Endothelial cell (in vitro differentiated cells): ENCODE measurements around the gene OPHN1. TPM values are rescaled to one million over a fixed set of nuclear protein-coding genes. Genes with fewer than 3 reads are reported as not detected.
"Not testable (repeated sequence)": the region's sequence is repeated elsewhere in the genome, so short reads cannot be mapped to it uniquely, and the experiment has no call there.

Experiments used
- DNase-seq: peaks from one replicate; pipeline ENCODE4 v3.0.0; 2021; ENCODE audit warnings: low spot score
- H3K27ac Mint-ChIP-seq: one replicate; pipeline ENCODE4 v1.8.0; 2021; ENCODE audit warnings: mixed read lengths, inconsistent platforms; ENCODE audit not compliant: unreplicated experiment
- H3K27me3 Mint-ChIP-seq: one replicate; pipeline ENCODE4 v1.8.0; 2021; ENCODE audit warnings: mild to moderate bottlenecking, moderate library complexity, mixed read lengths, inconsistent platforms; ENCODE audit not compliant: unreplicated experiment
- H3K36me3 Mint-ChIP-seq: one replicate; pipeline ENCODE4 v1.8.0; 2021; ENCODE audit warnings: mild to moderate bottlenecking, low read depth, mixed read lengths, inconsistent platforms; ENCODE audit not compliant: unreplicated experiment
- H3K4me1 Mint-ChIP-seq: one replicate; pipeline ENCODE4 v1.8.0; 2021; ENCODE audit warnings: mild to moderate bottlenecking, mixed read lengths, inconsistent platforms; ENCODE audit not compliant: unreplicated experiment
- H3K4me3 Mint-ChIP-seq: one replicate; pipeline ENCODE4 v1.8.0; 2021; ENCODE audit warnings: mild to moderate bottlenecking, mixed read lengths, inconsistent platforms; ENCODE audit not compliant: unreplicated experiment
- H3K9me3 Mint-ChIP-seq: one replicate; pipeline ENCODE4 v1.8.0; 2021; ENCODE audit warnings: mixed read lengths, inconsistent platforms; ENCODE audit not compliant: unreplicated experiment
- total RNA-seq: library from RNA; stranded (reverse); fragmentation: NEBNext Ultra II Directional; extraction: Animal tissue kit (Norgen Biotek cat#: 25700); gene quantifications from one replicate; pipeline ENCODE4 v1.2.1, GENCODE V29; 2021; ENCODE audit not compliant: unreplicated experiment
- TF ChIP-seq, protein P1 (sequence below): fragments of 200-600 bp; sonication (generic); IDR thresholded peaks from one replicate; pipeline ENCODE4 v1.5.0; 2021; ENCODE audit warnings: antibody characterized with exemption; ENCODE audit not compliant: unreplicated experiment

OPHN1 gene
- total RNA-seq, 1 donor from 2014 or later, result 13.2 TPM

DNA sequence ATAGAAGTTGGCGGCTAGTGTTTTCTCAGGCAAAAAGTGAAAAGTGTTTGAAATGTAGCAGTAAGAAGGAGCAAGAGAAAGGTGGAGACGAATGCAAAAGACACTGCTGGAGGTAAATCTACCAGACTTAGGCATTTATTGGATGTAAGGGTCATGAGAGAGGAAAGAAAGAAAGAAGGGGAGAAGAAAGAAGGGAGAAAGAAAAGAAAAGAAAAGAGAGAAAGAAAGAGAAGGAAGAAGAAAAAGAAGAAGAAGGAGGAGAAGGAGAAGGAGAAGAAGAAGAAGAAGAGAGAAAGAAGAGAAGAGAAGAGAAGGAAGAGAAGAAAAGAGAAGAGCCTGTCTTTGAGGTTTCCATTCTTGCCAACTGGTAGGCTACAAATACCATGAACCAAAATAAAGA lies 31.2 kb downstream of the OPHN1 start:
- Mint-ChIP-seq H3K36me3 (peaks cover 12% of the 10 kb centered on the region), H3K4me1 (peaks cover 9% of the 10 kb centered on the region), H3K27me3 (no peaks in the 10 kb centered on the region), H3K4me3 (no peak overlapping the region), H3K27ac (peak overlapping the region; percentile 54), H3K9me3 (no peaks in the 10 kb centered on the region)
- no peak for DNase-seq
- TF ChIP-seq, protein P1, sequence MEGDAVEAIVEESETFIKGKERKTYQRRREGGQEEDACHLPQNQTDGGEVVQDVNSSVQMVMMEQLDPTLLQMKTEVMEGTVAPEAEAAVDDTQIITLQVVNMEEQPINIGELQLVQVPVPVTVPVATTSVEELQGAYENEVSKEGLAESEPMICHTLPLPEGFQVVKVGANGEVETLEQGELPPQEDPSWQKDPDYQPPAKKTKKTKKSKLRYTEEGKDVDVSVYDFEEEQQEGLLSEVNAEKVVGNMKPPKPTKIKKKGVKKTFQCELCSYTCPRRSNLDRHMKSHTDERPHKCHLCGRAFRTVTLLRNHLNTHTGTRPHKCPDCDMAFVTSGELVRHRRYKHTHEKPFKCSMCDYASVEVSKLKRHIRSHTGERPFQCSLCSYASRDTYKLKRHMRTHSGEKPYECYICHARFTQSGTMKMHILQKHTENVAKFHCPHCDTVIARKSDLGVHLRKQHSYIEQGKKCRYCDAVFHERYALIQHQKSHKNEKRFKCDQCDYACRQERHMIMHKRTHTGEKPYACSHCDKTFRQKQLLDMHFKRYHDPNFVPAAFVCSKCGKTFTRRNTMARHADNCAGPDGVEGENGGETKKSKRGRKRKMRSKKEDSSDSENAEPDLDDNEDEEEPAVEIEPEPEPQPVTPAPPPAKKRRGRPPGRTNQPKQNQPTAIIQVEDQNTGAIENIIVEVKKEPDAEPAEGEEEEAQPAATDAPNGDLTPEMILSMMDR, result no peak

DNA sequence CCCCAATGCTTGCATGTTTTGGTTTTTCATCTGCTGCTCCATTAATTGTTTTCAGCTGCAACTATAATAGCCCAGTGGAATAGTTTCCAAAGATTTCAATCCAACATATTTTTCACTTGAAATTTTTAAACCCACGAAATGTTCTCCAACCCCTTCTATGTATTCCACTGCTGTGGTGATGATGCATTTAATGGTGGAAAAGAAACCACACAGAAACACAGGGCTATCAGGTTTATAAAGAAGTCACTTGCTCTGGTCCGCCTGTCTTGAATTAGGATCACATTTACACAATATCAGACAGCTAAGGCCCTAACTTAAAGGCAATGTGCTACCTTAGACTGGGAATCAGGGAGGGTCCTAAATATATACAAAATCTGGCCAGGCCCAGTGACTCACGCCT lies 35.0 kb downstream of the OPHN1 start:
- no peak overlapping the region for H3K4me3 Mint-ChIP-seq
- H3K27ac Mint-ChIP-seq, result no peak overlapping the region
- peaks cover 12% of the 10 kb centered on the region for H3K36me3 Mint-ChIP-seq
- H3K4me1 Mint-ChIP-seq, result peaks cover 9% of the 10 kb centered on the region
- TF ChIP-seq, protein P1, result no peak
- no peaks in the 10 kb centered on the region for H3K27me3 Mint-ChIP-seq
- H3K9me3 Mint-ChIP-seq, result no peaks in the 10 kb centered on the region
- no peak for DNase-seq

DNA sequence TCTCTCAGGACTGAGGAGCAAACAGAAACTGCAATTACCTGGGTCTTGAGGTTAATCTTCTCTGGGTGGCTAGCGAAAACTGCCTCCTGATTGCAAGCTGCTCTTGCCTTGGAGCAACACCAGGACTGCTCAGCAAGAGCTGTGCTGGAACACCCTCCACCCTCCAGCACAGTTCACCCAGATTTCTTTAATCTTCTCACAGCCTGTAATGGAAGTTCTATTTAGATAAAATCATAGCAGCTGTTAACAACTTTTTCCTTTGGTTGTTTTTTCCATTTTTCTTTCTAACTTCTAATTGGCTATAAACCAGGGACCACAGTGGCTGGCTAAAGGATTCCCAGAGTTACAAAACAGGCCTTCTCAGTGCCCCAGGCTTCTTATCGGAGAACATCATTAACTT lies 36.3 kb downstream of the OPHN1 start:
- DNase-seq, result no peak
- Mint-ChIP-seq H3K27ac (no peak overlapping the region), H3K4me1 (peaks cover 7% of the 10 kb centered on the region), H3K27me3 (no peaks in the 10 kb centered on the region), H3K36me3 (peaks cover 10% of the 10 kb centered on the region), H3K9me3 (no peaks in the 10 kb centered on the region), H3K4me3 (no peak overlapping the region)
- TF ChIP-seq, protein P1, result no peak

DNA sequence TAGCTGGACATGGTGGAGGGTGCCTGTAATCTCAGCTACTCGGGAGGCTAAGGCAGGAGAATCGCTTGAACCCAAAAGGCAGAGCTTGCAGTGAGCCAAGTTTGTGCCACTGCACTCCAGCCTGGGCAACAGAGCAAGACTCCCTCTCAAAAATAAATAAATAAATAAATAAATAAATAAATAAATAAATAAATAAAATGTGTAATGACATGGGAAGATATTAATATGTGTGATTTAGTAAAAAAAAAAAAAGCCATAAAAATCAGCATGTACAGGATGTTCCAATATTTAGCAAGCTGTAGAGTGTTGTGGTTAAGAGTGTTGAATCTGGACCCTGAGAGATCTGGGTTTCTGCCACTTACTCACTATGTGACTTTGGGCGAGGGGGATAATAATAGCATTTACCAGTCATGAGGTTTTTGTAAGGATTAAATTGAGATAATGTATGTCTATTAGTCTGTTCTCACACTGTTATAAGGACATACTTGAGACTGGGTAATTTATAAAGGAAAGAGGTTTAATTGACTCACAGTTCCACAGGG lies 43.8 kb downstream of the OPHN1 start:
- not testable (repeated sequence) for H3K4me1 Mint-ChIP-seq, H3K36me3 Mint-ChIP-seq, DNase-seq, H3K27me3 Mint-ChIP-seq, H3K4me3 Mint-ChIP-seq, H3K27ac Mint-ChIP-seq, H3K9me3 Mint-ChIP-seq

DNA sequence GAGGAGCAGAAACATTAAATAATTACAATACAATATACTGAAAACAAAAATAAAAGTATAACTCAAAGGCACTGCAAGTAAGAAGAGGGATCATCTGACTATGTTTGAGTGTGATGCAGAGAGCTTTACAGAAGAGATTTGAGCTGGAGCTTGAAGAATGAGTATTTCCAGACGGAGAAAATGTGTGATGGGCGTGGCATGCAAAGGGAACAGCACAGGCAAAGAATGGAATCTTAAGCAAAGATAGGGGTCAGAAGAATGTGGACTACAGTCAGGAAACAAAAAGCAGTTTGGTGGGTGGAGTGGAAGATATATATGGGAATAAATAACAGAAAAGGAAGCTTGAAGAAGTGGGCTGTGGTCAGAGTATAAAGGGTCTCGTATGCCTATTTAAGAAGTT lies 45.5 kb downstream of the OPHN1 start:
- no peak for DNase-seq
- Mint-ChIP-seq H3K27ac (no peak overlapping the region), H3K36me3 (peaks cover 1% of the 10 kb centered on the region)

More for the DNA sequence above, 45.5 kb downstream of the OPHN1 start:
- no peaks in the 10 kb centered on the region for H3K27me3 Mint-ChIP-seq
- H3K4me1 Mint-ChIP-seq, result peaks cover 4% of the 10 kb centered on the region
- no peak overlapping the region for H3K4me3 Mint-ChIP-seq
- H3K9me3 Mint-ChIP-seq, result no peaks in the 10 kb centered on the region
- TF ChIP-seq, protein P1, result no peak
